ENCODE results near the gene BEND7. TPM values are rescaled to one million over a fixed set of nuclear protein-coding genes. Genes with fewer than 3 reads are reported as not detected.

Gene BEND7
- total and polyA plus RNA-seq, 2 of the 13 experiments (the other 11 are each of a cell fraction or from before 2014, with no cell fraction given): 14.1 to 17.1 TPM

DNA sequence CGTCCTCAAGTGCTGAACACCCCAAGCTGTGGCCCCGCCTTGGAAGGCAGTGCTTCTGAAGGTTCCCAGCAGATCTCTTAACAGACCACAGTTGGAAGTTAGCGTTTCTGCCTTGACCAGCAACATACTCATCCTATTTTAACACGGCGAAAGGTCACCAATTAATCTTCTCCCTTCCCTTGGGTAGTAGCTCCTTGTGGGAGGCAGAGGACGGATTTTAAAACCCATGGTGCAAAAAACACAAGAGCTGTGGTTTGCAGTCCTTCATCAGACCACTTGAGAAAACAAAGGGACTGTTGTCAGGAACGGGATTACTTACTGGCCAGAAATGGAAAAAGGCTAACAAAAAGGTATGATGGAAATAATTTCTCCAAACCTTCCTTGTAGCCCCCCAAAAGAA, 87.3 kb downstream of the BEND7 start:
- Histone ChIP-seq H3K27ac (ENCODE audit: extremely low read length, insufficient read depth, low read length) (no peak overlapping the region), H3K27me3 (ENCODE audit: control insufficient read depth in 1 of 2, insufficient read depth in 2 of 2, low read length in 2 of 2) (peaks cover 2 to 12% of the 10 kb centered on the region in 2 experiments; a peak in 3 of 5 replicates), H3K9ac (ENCODE audit: insufficient read depth, low read depth, low read length) (no peak overlapping the region), H3K79me2 (ENCODE audit: insufficient read depth, low read length) (no peaks in the 10 kb centered on the region), H3K36me3 (replicated peaks in 1 of 2; ENCODE audit: control insufficient read depth in 1 of 2, insufficient read depth in 2 of 2, low read length in 2 of 2) (peaks cover 2 to 8% of the 10 kb centered on the region in 2 experiments; a peak in 3 of 5 replicates), H4K20me1 (ENCODE audit: insufficient read depth, low read length) (no peaks in the 10 kb centered on the region), H3K4me3 (replicated peaks in 1 of 3; ENCODE audit: insufficient read depth in 1 of 3, low read depth in 2 of 3, low read length in 3 of 3) (no peak overlapping the region), H3K4me1 (ENCODE audit: insufficient read depth, low read length) (peaks cover 24% of the 10 kb centered on the region), H3K4me2 (ENCODE audit: low read depth, low read length) (no peak overlapping the region), H3K9me3 (ENCODE audit: low read length) (no peaks in the 10 kb centered on the region), H2AFZ (ENCODE audit: low read length) (no peak overlapping the region)
- intact Hi-C loops (cut with micrococcal nuclease; ENCODE audit: unreplicated experiment) (no loop called here), in situ Hi-C loops (cut with HindIII; ENCODE audit: extremely low pct_ligation_motif_present, low pct_unique_long_range_greater_than_20kb) (loop anchor here (5.0 kb wide), 1 partner anchor 69 kb away; no protein-coding TSS in a partner anchor)
- CTCF ChIA-PET (ENCODE audit: low intra/inter-chr PET ratio, low total read pairs): interaction anchor here (1.5 to 2.9 kb wide), 3 partner anchors 26 to 87 kb away, joined by 3 to 39 read pairs (median 16); partner anchors contain the start of gene BEND7
- DNase-seq (ENCODE audit: low spot score) (no peak), ATAC-seq (no peak), FAIRE-seq (no peak)
- TF ChIP-seq, protein P1, sequence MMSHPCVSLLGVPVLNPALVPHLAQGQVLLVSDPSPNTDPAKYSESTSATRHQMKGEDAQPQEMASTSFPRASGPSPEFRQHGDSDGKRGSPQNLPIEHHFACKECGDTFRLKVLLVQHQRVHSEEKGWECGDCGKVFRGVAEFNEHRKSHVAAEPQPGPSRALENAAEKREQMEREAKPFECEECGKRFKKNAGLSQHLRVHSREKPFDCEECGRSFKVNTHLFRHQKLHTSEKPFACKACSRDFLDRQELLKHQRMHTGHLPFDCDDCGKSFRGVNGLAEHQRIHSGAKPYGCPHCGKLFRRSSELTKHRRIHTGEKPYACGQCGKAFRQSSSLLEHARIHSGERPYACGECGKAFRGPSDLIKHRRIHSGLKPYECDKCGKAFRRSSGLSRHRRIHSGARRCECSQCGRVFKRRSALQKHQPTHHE (CRISPR knock-in tag; IDR thresholded peaks at IDR 0.05; ENCODE audit: borderline replicate concordance): no peak
- POLR2A ChIA-PET: no interaction called here
- WGBS (ENCODE audit: low lambda C conversion rate): 90% methylated on average over 7 of the region's 7 CpGs
- no TSS peak for BruUV-seq (replicated peaks)

DNA sequence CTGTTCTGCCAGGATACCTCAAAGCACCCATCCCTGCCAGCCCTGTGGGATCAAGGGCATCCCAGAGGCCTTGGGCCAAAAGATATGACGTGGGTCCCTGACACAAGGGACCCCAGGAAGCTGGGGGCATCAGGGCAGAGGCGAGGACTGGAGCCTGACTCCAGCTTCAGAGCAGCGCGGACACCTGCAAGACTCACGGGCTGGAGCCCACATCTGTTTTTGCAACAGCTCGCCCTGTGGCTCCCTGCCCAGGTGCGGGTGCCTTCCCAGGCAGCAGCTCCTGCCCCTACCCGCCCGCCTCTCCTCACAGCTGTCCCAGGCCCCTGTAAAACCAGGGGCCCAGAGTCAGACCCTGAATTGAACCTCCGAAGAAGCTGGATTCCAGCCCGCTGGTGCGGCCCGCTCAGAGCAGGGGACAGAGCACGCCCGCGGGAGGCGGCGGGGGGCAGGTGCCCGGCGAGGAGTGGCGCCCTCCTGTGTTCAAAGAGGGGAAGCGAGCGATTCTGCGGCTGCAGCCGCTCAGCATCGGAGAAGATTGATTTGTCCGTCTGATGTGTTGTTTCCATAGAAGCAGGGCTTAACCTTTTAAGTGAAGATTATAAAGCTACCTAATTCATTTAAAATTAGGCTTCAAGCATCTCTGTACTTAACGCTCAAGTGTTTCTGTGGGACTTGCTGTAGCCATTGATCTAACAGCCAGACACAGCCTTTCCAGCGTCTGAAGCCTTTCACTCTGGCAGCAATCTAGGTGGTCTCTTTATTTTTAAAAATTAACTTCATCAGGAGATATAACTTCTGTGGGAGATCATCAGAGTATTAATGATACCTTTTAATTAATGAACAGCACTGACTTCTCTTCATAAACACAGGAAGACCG, 88.4 kb downstream of the BEND7 start:
- peak; percentile 91 for ATAC-seq
- H4K20me1 ChIP-seq (ENCODE audit: insufficient read depth, low read length): no peaks in the 10 kb centered on the region
- DNase-seq (ENCODE audit: low spot score): peak; percentile 20
- POLR2A ChIA-PET: interaction anchor here (1.3 kb wide), 1 partner anchor 68 kb away, joined by 4 read pairs; no protein-coding TSS in a partner anchor
- 16% methylated on average over 19 of the region's 30 CpGs for WGBS (ENCODE audit: low lambda C conversion rate)
- H3K4me2 ChIP-seq (ENCODE audit: low read depth, low read length): peak overlapping the region; percentile 78
- H2AFZ ChIP-seq (ENCODE audit: low read length): no peak overlapping the region
- no peaks in the 10 kb centered on the region for H3K9me3 ChIP-seq (ENCODE audit: low read length)
- peak overlapping the region; percentile 40 to 76 (median 63); a peak in 5 of 6 replicates for H3K4me3 ChIP-seq (replicated peaks in 1 of 3; ENCODE audit: insufficient read depth in 1 of 3, low read depth in 2 of 3, low read length in 3 of 3)
- peak overlapping the region; percentile 49; the same call in 1 of the 2 replicates for H3K9ac ChIP-seq (ENCODE audit: insufficient read depth, low read depth, low read length)
- CTCF ChIA-PET (ENCODE audit: low intra/inter-chr PET ratio, low total read pairs): interaction anchor here (1.1 to 2.9 kb wide), 4 partner anchors 25 to 279 kb away, joined by 3 to 39 read pairs (median 10); partner anchors contain the start of genes BEND7 and MCM10
- no peak overlapping the region for H3K27ac ChIP-seq (ENCODE audit: extremely low read length, insufficient read depth, low read length)
- no TSS peak for BruUV-seq (replicated peaks)
- in situ Hi-C loops (cut with HindIII; ENCODE audit: extremely low pct_ligation_motif_present, low pct_unique_long_range_greater_than_20kb): loop anchor here (5.0 kb wide), 1 partner anchor 68 kb away; no protein-coding TSS in a partner anchor
- H3K79me2 ChIP-seq (ENCODE audit: insufficient read depth, low read length): no peaks in the 10 kb centered on the region
- no peaks in the 10 kb centered on the region for H3K36me3 ChIP-seq (replicated peaks in 1 of 2; ENCODE audit: control insufficient read depth in 1 of 2, insufficient read depth in 2 of 2, low read length in 2 of 2)
- FAIRE-seq: no peak
- peaks cover 24% of the 10 kb centered on the region for H3K4me1 ChIP-seq (ENCODE audit: insufficient read depth, low read length)
- intact Hi-C loops (cut with micrococcal nuclease; ENCODE audit: unreplicated experiment): loop anchor here (1.0 kb wide), 2 partner anchors 25 to 68 kb away; no protein-coding TSS in a partner anchor
- peaks cover 2 to 12% of the 10 kb centered on the region in 2 experiments; a peak in 3 of 5 replicates for H3K27me3 ChIP-seq (ENCODE audit: control insufficient read depth in 1 of 2, insufficient read depth in 2 of 2, low read length in 2 of 2)
- TF ChIP-seq ZNF547 (CRISPR knock-in tag; IDR thresholded peaks at IDR 0.05): 0 out of 2 replicates have a peak, but pooled peaks have one; percentile 26
- TF ChIP-seq ZNF501 (CRISPR knock-in tag; IDR thresholded peaks at IDR 0.05): peak; percentile 72; the same call in 1 of the 2 replicates
- TF ChIP-seq, protein P2, sequence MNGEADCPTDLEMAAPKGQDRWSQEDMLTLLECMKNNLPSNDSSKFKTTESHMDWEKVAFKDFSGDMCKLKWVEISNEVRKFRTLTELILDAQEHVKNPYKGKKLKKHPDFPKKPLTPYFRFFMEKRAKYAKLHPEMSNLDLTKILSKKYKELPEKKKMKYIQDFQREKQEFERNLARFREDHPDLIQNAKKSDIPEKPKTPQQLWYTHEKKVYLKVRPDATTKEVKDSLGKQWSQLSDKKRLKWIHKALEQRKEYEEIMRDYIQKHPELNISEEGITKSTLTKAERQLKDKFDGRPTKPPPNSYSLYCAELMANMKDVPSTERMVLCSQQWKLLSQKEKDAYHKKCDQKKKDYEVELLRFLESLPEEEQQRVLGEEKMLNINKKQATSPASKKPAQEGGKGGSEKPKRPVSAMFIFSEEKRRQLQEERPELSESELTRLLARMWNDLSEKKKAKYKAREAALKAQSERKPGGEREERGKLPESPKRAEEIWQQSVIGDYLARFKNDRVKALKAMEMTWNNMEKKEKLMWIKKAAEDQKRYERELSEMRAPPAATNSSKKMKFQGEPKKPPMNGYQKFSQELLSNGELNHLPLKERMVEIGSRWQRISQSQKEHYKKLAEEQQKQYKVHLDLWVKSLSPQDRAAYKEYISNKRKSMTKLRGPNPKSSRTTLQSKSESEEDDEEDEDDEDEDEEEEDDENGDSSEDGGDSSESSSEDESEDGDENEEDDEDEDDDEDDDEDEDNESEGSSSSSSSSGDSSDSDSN (CRISPR knock-in tag; IDR thresholded peaks at IDR 0.05): 0 out of 2 replicates have a peak, but pooled peaks have one; percentile 34
- TF ChIP-seq EED (CRISPR knock-in tag; IDR thresholded peaks at IDR 0.05): no peak
- TF ChIP-seq FOSL2 (CRISPR knock-in tag; IDR thresholded peaks at IDR 0.05): 0 out of 2 replicates have a peak, but pooled peaks have one; percentile 29
- TF ChIP-seq HNRNPLL (IDR thresholded peaks at IDR 0.05; ENCODE audit: low read depth, low read length, poor library complexity, severe bottlenecking): peak; percentile 61
- TF ChIP-seq ZFX (CRISPR knock-in tag; IDR thresholded peaks at IDR 0.05; ENCODE audit: low read depth): 0 out of 2 replicates have a peak, but pooled peaks have one; percentile 17
- no peak for TF ChIP-seq ZNF274 (CRISPR knock-in tag; IDR thresholded peaks at IDR 0.05)

Data from HepG2 (cell line).